GM19328 (cell line): ENCODE measurements around the gene NET1.
A peak's percentile ranks its signal among the peaks of the same experiment; 100 is the strongest.
"Not testable (repeated sequence)": the region's sequence is repeated elsewhere in the genome, so short reads cannot be mapped to it uniquely, and the experiment has no call there.

Experiments
- ATAC-seq: cut with Tn5 transposase; IDR thresholded peaks from one replicate; pipeline ENCODE4 v1.9.1; 2021; ENCODE audit warnings: mild to moderate bottlenecking, moderate library complexity; ENCODE audit not compliant: unreplicated experiment

The NET1 gene

GRCh38 chr10:5412277-5412941 is at the start of gene NET1:
NET1 (plus strand) TSS chr10:5412557; CDS start chr10:5412693, 136 bp downstream.
- peak; percentile 97 for ATAC-seq

GRCh38 chr10:5362873-5363272 is 49.5 kb upstream of the NET1 start:
- no peak for ATAC-seq

- no peak for ATAC-seq
These were observed 48.0 kb upstream of the NET1 start for GRCh38 chr10:5364374-5364773.

GRCh38 chr10:5364890-5365338 is 47.4 kb upstream of the NET1 start, which contains the start of gene UCN3:
UCN3 (plus strand) TSS chr10:5364966; CDS start chr10:5373721, 8,755 bp downstream.
- no peak for ATAC-seq

- no peak for ATAC-seq
These were observed 46.4 kb upstream of the NET1 start for GRCh38 chr10:5365928-5366327.

- no peak for ATAC-seq
These were observed 42.8 kb upstream of the NET1 start for GRCh38 chr10:5369362-5370158.

- no peak for ATAC-seq
These were observed 41.6 kb upstream of the NET1 start for GRCh38 chr10:5370493-5371352.

GRCh38 chr10:5373307-5373706 is 39.0 kb upstream of the NET1 start:
- ATAC-seq, result no peak

- no peak for ATAC-seq
These were observed 38.3 kb upstream of the NET1 start for GRCh38 chr10:5373891-5374611.

GRCh38 chr10:5376450-5376849 is 35.9 kb upstream of the NET1 start:
- no peak for ATAC-seq

GRCh38 chr10:5379202-5379601 is 33.2 kb upstream of the NET1 start:
- not testable (repeated sequence) for ATAC-seq

- not testable (repeated sequence) for ATAC-seq
These were observed 32.0 kb upstream of the NET1 start for GRCh38 chr10:5380395-5380794.

GRCh38 chr10:5381187-5381586 is 31.2 kb upstream of the NET1 start:
- ATAC-seq, result no peak

- ATAC-seq, result no peak
These were observed 27.1 kb upstream of the NET1 start for GRCh38 chr10:5385224-5385623.

- ATAC-seq, result no peak
These were observed 25.2 kb upstream of the NET1 start for GRCh38 chr10:5387169-5387568.

GRCh38 chr10:5390607-5391205 is 21.7 kb upstream of the NET1 start:
- no peak for ATAC-seq

- ATAC-seq, result no peak
These were observed 20.6 kb upstream of the NET1 start for GRCh38 chr10:5391790-5392189.

- ATAC-seq, result no peak
These were observed 18.8 kb upstream of the NET1 start for GRCh38 chr10:5393529-5393928.

GRCh38 chr10:5395168-5395567 is 17.2 kb upstream of the NET1 start:
- no peak for ATAC-seq
